ENCODE measurements around the gene EIF1AY. TPM values are rescaled to one million over a fixed set of nuclear protein-coding genes. Genes with fewer than 3 reads are reported as not detected.

EIF1AY gene
- total RNA-seq: 18.0 TPM

GRCh38 chrY:20575531-20576121 lies at the start of gene EIF1AY:
EIF1AY (plus strand) TSS chrY:20575776; CDS start chrY:20575872, 96 bp downstream.

Small RNAs within 50 kb of the gene (small RNA-seq; reads per million reads assigned to genes)
- not detected for gene KDM5DP1

Other genes with a start within 250 kb of the EIF1AY start
- not detected for gene RPS4Y2, start 180.3 kb downstream of the EIF1AY start, total RNA-seq